KOPT-K1 (cell line): ENCODE data around the gene PHC2.
"Not testable (repeated sequence)": the region's sequence is repeated elsewhere in the genome, so short reads cannot be mapped to it uniquely, and the experiment has no call there.

Experiments
- H3K27ac ChIP-seq: fragments of 200-600 bp; sonication (generic); 2 replicates; pipeline ENCODE4 v1.5.1; 2016; ENCODE audit warnings: antibody characterized with exemption, mild to moderate bottlenecking, low read depth, low read length; ENCODE audit not compliant: poor library complexity, severe bottlenecking
- H3K36me3 ChIP-seq: fragments of 200-600 bp; sonication (generic); 2 replicates; pipeline ENCODE4 v1.5.1; 2017; ENCODE audit warnings: antibody characterized with exemption, mild to moderate bottlenecking, low read length, moderate library complexity; ENCODE audit not compliant: insufficient read depth
- H3K9me3 ChIP-seq: fragments of 200-600 bp; sonication (generic); 2 replicates; pipeline ENCODE4 v1.5.1; 2017; ENCODE audit warnings: antibody characterized with exemption, low read length, mild to moderate bottlenecking; ENCODE audit not compliant: insufficient read depth, poor library complexity, severe bottlenecking

The PHC2 gene

GRCh38 chr1:33296824-33297223 is 134.1 kb downstream of the PHC2 start:
- H3K36me3 ChIP-seq = peaks cover 85% of the 10 kb centered on the region

GRCh38 chr1:33296082-33296458 is 134.8 kb downstream of the PHC2 start:
- H3K9me3 ChIP-seq = no peaks in the 10 kb centered on the region
- peaks cover 85% of the 10 kb centered on the region for H3K36me3 ChIP-seq
- H3K27ac ChIP-seq = no peak overlapping the region

More at GRCh38 chr1:33296824-33297223, 134.1 kb downstream of the PHC2 start:
- H3K9me3 ChIP-seq = no peaks in the 10 kb centered on the region
- no peak overlapping the region for H3K27ac ChIP-seq

- no peaks in the 10 kb centered on the region for H3K9me3 ChIP-seq
- peaks cover 81% of the 10 kb centered on the region for H3K36me3 ChIP-seq
- H3K27ac ChIP-seq = no peak overlapping the region
Observed at GRCh38 chr1:33295450-33296081, 135.3 kb downstream of the PHC2 start.

GRCh38 chr1:33295023-33295422 is 135.9 kb downstream of the PHC2 start:
- Histone ChIP-seq H3K9me3 (no peaks in the 10 kb centered on the region), H3K36me3 (peaks cover 76% of the 10 kb centered on the region), H3K27ac (no peak overlapping the region)

GRCh38 chr1:33294071-33295010 is 136.6 kb downstream of the PHC2 start:
- peaks cover 3% of the 10 kb centered on the region for H3K9me3 ChIP-seq
- H3K27ac ChIP-seq = no peak overlapping the region
- peaks cover 76% of the 10 kb centered on the region for H3K36me3 ChIP-seq

GRCh38 chr1:33292726-33293340 is 138.1 kb downstream of the PHC2 start:
- H3K36me3 ChIP-seq = peaks cover 76% of the 10 kb centered on the region
- H3K9me3 ChIP-seq = peaks cover 3% of the 10 kb centered on the region
- no peak overlapping the region for H3K27ac ChIP-seq

- peaks cover 77% of the 10 kb centered on the region for H3K36me3 ChIP-seq
- H3K27ac ChIP-seq = not testable (repeated sequence)
Observed at GRCh38 chr1:33290615-33291014, 140.3 kb downstream of the PHC2 start.

GRCh38 chr1:33289858-33290154 is 141.1 kb downstream of the PHC2 start:
- H3K9me3 ChIP-seq = peaks cover 3% of the 10 kb centered on the region
- H3K27ac ChIP-seq = no peak overlapping the region
- peaks cover 77% of the 10 kb centered on the region for H3K36me3 ChIP-seq

More at GRCh38 chr1:33290615-33291014, 140.3 kb downstream of the PHC2 start:
- H3K9me3 ChIP-seq = not testable (repeated sequence)

GRCh38 chr1:33288976-33289857 is 141.7 kb downstream of the PHC2 start:
- Histone ChIP-seq H3K27ac (no peak overlapping the region), H3K36me3 (peaks cover 78% of the 10 kb centered on the region), H3K9me3 (peaks cover 3% of the 10 kb centered on the region)

GRCh38 chr1:33287317-33287716 is 143.6 kb downstream of the PHC2 start:
- H3K27ac ChIP-seq = no peak overlapping the region
- H3K36me3 ChIP-seq = peaks cover 78% of the 10 kb centered on the region

GRCh38 chr1:33286451-33287185 is 144.3 kb downstream of the PHC2 start:
- Histone ChIP-seq H3K36me3 (peaks cover 82% of the 10 kb centered on the region), H3K9me3 (peaks cover 3% of the 10 kb centered on the region), H3K27ac (no peak overlapping the region)

More at GRCh38 chr1:33287317-33287716, 143.6 kb downstream of the PHC2 start:
- H3K9me3 ChIP-seq = peaks cover 3% of the 10 kb centered on the region

GRCh38 chr1:33284049-33284448 is 146.8 kb downstream of the PHC2 start:
- H3K36me3 ChIP-seq = peaks cover 98% of the 10 kb centered on the region
- H3K9me3 ChIP-seq = no peaks in the 10 kb centered on the region
- H3K27ac ChIP-seq = no peak overlapping the region

GRCh38 chr1:33282791-33283190 is 148.1 kb downstream of the PHC2 start:
- Histone ChIP-seq H3K27ac (no peak overlapping the region), H3K36me3 (peaks cover 92% of the 10 kb centered on the region), H3K9me3 (no peaks in the 10 kb centered on the region)
